OCI-LY7 (cell line): ENCODE results near the gene BRAF. TPM values are rescaled to one million over a fixed set of nuclear protein-coding genes. Genes with fewer than 3 reads are reported as not detected.

Experiments used
- BruUV-seq: library from RNA; stranded (reverse); fragments of 400-500 nt; replicated peaks from 2 replicates; lab custom pipeline; 2021; lab: Mats Ljungman, UMichigan
- CTCF ChIA-PET: fragments of 300-600 bp; sonication (Branson Sonifier 250); formaldehyde crosslinking; loops from one replicate; lab custom pipeline; 2022; ENCODE audit warnings: antibody characterized with exemption; ENCODE audit not compliant: unreplicated experiment; lab: Charles Lee
- POLR2A ChIA-PET: fragments of 300-600 bp; sonication (Branson Sonifier 250); formaldehyde crosslinking; loops from one replicate; lab custom pipeline; 2022; ENCODE audit warnings: antibody characterized with exemption; lab: Charles Lee
- DNase-seq: peaks from one replicate; pipeline ENCODE4 v3.0.0-alpha.2; 2015; ENCODE audit warnings: low spot score
- H2AFZ ChIP-seq: fragments of 200-600 bp; sonication (generic), shearing (Covaris generic); 2 replicates; pipeline ENCODE4 v1.6.1; 2014; ENCODE audit warnings: mild to moderate bottlenecking, antibody characterized with exemption, low read length, moderate library complexity
- H3K27ac ChIP-seq: fragments of 200-600 bp; sonication (generic); 2 replicates; pipeline ENCODE4 v1.5.1; 2014; ENCODE audit warnings: mixed run types, low read depth, mild to moderate bottlenecking, moderate library complexity, low read length, inconsistent platforms; ENCODE audit not compliant: poor library complexity, severe bottlenecking
- H3K36me3 ChIP-seq: fragments of 200-600 bp; sonication (generic); 2 replicates; pipeline ENCODE4 v1.6.1; 2014; ENCODE audit warnings: mild to moderate bottlenecking, antibody characterized with exemption, low read length, moderate library complexity, mixed read lengths; ENCODE audit not compliant: insufficient read depth
- H3K4me1 ChIP-seq: fragments of 200-600 bp; sonication (generic); 2 replicates; pipeline ENCODE4 v1.5.1; 2014; ENCODE audit warnings: mild to moderate bottlenecking, low read length; ENCODE audit not compliant: insufficient read depth, poor library complexity, severe bottlenecking
- H3K4me2 ChIP-seq: fragments of 200-600 bp; sonication (generic); 2 replicates; pipeline ENCODE4 v1.6.1; 2014; ENCODE audit warnings: mild to moderate bottlenecking, low read length
- H3K4me3 ChIP-seq: fragments of 200-600 bp; sonication (generic); 2 replicates; pipeline ENCODE4 v1.5.1; 2014; ENCODE audit warnings: mild to moderate bottlenecking, low read depth, low read length; ENCODE audit not compliant: poor library complexity, severe bottlenecking
- H3K79me2 ChIP-seq: fragments of 200-600 bp; sonication (generic); 2 replicates; pipeline ENCODE4 v1.6.1; 2016; ENCODE audit warnings: low read depth, mild to moderate bottlenecking, low read length, moderate library complexity, mixed read lengths; ENCODE audit not compliant: insufficient read depth
- H3K9me2 ChIP-seq: fragments of 200-600 bp; sonication (generic); 2 replicates; pipeline ENCODE4 v1.6.1; 2016; ENCODE audit warnings: mild to moderate bottlenecking, low read length, mixed read lengths; ENCODE audit not compliant: insufficient read depth
- H3K9me3 ChIP-seq: fragments of 200-600 bp; sonication (generic); 2 replicates; pipeline ENCODE4 v1.6.1; 2014; ENCODE audit warnings: mild to moderate bottlenecking, mixed run types, low read length, mixed read lengths
- H4K20me1 ChIP-seq: fragments of 200-600 bp; sonication (generic); 2 replicates; pipeline ENCODE4 v1.6.1; 2014; ENCODE audit warnings: mild to moderate bottlenecking, antibody characterized with exemption, low read length, moderate library complexity, mixed read lengths; ENCODE audit not compliant: insufficient read depth
- EZH2phosphoT487 ChIP-seq: fragments of 200-600 bp; sonication (generic); IDR thresholded peaks from 2 replicates; pipeline ENCODE4 v1.6.1; 2018; ENCODE audit warnings: low read depth, borderline replicate concordance, mild to moderate bottlenecking, mixed run types, antibody characterized with exemption, low read length, moderate library complexity, mixed read lengths
- intact Hi-C: fragments of 100-400 bp; cut with micrococcal nuclease; formaldehyde crosslinking; loops from one replicate; pipeline ENCODE4 v1.10.0; 2022; ENCODE audit not compliant: unreplicated experiment
- total RNA-seq, 2 experiments: library from RNA; depleted of rRNA in 1 of 2; stranded (reverse); fragments of >200 nt in 1 of 2; shearing (Covaris generic) in 1 of 2; gene quantifications; 2 replicates each; pipeline ENCODE4 v1.2.3, GENCODE V29; 2014 to 2022
- TF ChIP-seq, protein P1 (sequence below): fragments of 200-600 bp; sonication (generic); conservative IDR thresholded peaks from 2 replicates; pipeline ENCODE4 v1.5.1; 2014; ENCODE audit warnings: mild to moderate bottlenecking, antibody characterized with exemption, low read length, moderate library complexity, mixed read lengths

Gene BRAF
- total RNA-seq, 2 experiments from 2014 or later: 17.1 to 41.6 TPM

- intact Hi-C loops: no loop called here
- H2AFZ ChIP-seq: no peak overlapping the region
- H3K4me3 ChIP-seq: no peak overlapping the region
- no peaks in the 10 kb centered on the region for H3K79me2 ChIP-seq
- no peak overlapping the region for H3K4me2 ChIP-seq
- no peak for DNase-seq
- H4K20me1 ChIP-seq: no peaks in the 10 kb centered on the region
- no TSS peak for BruUV-seq
- no peaks in the 10 kb centered on the region for H3K36me3 ChIP-seq
- no peaks in the 10 kb centered on the region for H3K4me1 ChIP-seq
- ChIA-PET CTCF (no interaction called here), POLR2A (no interaction called here)
- TF ChIP-seq, protein P1, sequence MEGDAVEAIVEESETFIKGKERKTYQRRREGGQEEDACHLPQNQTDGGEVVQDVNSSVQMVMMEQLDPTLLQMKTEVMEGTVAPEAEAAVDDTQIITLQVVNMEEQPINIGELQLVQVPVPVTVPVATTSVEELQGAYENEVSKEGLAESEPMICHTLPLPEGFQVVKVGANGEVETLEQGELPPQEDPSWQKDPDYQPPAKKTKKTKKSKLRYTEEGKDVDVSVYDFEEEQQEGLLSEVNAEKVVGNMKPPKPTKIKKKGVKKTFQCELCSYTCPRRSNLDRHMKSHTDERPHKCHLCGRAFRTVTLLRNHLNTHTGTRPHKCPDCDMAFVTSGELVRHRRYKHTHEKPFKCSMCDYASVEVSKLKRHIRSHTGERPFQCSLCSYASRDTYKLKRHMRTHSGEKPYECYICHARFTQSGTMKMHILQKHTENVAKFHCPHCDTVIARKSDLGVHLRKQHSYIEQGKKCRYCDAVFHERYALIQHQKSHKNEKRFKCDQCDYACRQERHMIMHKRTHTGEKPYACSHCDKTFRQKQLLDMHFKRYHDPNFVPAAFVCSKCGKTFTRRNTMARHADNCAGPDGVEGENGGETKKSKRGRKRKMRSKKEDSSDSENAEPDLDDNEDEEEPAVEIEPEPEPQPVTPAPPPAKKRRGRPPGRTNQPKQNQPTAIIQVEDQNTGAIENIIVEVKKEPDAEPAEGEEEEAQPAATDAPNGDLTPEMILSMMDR: no peak
- TF ChIP-seq EZH2phosphoT487: no peak
- no peak overlapping the region for H3K27ac ChIP-seq
- H3K9me2 ChIP-seq: no peaks in the 10 kb centered on the region
- H3K9me3 ChIP-seq: no peaks in the 10 kb centered on the region
Measured at GRCh38 chr7:140972344-140972743, 47.6 kb upstream of the BRAF start.

GRCh38 chr7:140967438-140967837, 42.7 kb upstream of the BRAF start:
- Histone ChIP-seq H3K27ac (no peak overlapping the region), H3K4me1 (no peaks in the 10 kb centered on the region), H3K4me3 (no peak overlapping the region), H3K79me2 (no peaks in the 10 kb centered on the region), H3K9me3 (no peaks in the 10 kb centered on the region), H3K9me2 (no peaks in the 10 kb centered on the region), H3K4me2 (no peak overlapping the region), H2AFZ (no peak overlapping the region), H3K36me3 (no peaks in the 10 kb centered on the region), H4K20me1 (no peaks in the 10 kb centered on the region)
- DNase-seq: no peak
- intact Hi-C loops: no loop called here
- no TSS peak for BruUV-seq
- no peak for TF ChIP-seq EZH2phosphoT487
- TF ChIP-seq, protein P1: no peak
- CTCF ChIA-PET: no interaction called here
- POLR2A ChIA-PET: interaction anchor here (0.6 kb wide), 1 partner anchor 24 kb away, joined by 3 read pairs; no protein-coding TSS in a partner anchor

GRCh38 chr7:140966561-140967233, 42.0 kb upstream of the BRAF start:
- BruUV-seq: no TSS peak

More at GRCh38 chr7:140966561-140967233, 42.0 kb upstream of the BRAF start:
- Histone ChIP-seq H3K4me1 (no peaks in the 10 kb centered on the region), H2AFZ (no peak overlapping the region), H3K9me2 (no peaks in the 10 kb centered on the region), H3K4me3 (no peak overlapping the region), H4K20me1 (no peaks in the 10 kb centered on the region), H3K9me3 (no peaks in the 10 kb centered on the region), H3K36me3 (no peaks in the 10 kb centered on the region), H3K27ac (no peak overlapping the region), H3K4me2 (no peak overlapping the region), H3K79me2 (no peaks in the 10 kb centered on the region)
- ChIA-PET CTCF (no interaction called here), POLR2A (interaction anchor here (0.6 kb wide), 2 partner anchors 23 to 459 kb away, joined by 3 read pairs; no protein-coding TSS in a partner anchor)
- intact Hi-C loops: no loop called here
- DNase-seq: no peak
- no peak for TF ChIP-seq EZH2phosphoT487
